ENCODE results near the gene ADGRG3.

ADGRG3 gene

GRCh38 chr16:57630931-57631845, 36.9 kb upstream of the ADGRG3 start:
- no peak for DNase-seq

DNA sequence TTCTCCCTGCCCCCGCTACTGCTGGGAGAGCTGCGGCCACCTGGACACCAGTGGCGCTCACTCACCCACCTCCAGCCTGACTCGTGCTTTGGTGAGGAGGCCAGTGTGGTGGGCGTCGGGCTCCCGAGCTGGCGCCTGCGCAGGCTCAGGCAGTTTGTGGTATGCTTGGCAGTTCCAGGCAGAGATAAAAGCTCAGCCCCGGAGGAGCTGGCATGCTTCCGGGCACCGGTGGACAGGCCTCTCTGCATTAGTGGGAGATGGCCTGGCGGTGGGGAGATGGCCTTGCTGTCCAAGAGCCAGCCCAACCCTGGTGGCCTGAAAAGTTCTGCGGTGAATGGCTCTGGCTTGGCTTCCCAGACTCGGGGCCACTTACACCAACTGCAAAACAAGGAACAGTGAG, 35.5 kb upstream of the ADGRG3 start:
- DNase-seq = no peak

GRCh38 chr16:57633383-57634064, 34.6 kb upstream of the ADGRG3 start:
- no peak for DNase-seq

DNA sequence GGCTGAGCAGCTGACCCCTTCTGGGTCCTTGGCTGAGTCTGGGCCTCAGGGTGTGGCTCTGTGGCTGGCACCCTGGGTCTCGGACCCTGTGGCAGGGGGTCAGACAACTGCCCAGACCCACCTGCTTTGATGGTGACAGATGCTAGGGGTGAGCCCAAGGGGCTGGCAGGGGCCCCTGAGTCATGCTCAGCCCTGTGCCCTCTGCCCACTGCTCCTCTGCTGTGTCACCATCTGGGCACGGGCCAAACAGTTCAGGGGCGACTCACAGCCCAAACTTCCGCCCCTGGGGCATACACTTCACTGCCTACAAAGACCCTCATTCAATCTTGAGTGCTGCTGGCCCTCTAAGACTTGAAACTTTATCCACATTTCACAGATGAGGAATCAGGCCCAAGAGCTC, 33.9 kb upstream of the ADGRG3 start:
- DNase-seq = peak; percentile 81

GRCh38 chr16:57635266-57636097, 32.6 kb upstream of the ADGRG3 start:
- DNase-seq = no peak

DNA sequence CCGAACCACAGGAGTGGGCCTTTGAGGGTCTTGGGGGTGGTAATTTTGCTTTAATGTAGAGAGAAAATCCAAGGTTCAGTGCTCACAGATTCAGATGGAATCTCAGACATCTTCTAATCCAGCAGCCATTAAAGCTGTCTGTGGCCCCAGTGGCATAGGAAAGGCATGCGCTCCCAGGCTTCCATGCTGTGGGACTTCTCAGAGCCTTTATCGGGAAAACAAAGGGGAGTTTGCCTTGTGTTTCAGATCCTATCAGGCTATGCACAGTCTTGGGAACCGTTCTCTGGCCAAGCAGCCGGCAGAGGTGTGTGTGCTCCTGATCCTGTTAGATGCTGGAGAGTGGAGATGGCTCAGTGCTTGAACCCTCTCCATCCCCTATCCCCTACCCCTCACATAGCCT, 31.9 kb upstream of the ADGRG3 start:
- DNase-seq = no peak

DNA sequence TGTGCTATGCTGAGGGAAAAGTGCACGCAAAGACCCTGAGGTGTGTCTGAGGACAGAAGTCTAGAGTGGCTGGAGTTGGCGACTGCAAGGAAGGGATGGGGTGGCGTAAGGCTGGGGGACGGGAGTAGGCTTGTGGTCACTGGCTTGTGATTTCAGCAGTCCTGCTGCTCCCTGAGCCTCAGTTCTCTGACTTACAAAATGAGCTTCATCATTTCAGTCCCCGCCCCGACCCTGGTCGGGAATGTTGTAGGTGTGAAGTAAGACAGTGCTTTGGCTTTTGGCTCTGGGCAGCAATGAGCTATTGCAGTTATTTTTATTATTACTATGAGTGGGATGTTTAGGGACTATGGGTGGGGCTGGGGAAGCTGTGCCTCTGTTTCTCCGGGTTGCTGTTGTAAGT, 31.1 kb upstream of the ADGRG3 start:
- no peak for DNase-seq

GRCh38 chr16:57637424-57637823, 30.7 kb upstream of the ADGRG3 start:
- DNase-seq = no peak

- no peak for DNase-seq
Measured at GRCh38 chr16:57637965-57638364, 30.1 kb upstream of the ADGRG3 start.

DNA sequence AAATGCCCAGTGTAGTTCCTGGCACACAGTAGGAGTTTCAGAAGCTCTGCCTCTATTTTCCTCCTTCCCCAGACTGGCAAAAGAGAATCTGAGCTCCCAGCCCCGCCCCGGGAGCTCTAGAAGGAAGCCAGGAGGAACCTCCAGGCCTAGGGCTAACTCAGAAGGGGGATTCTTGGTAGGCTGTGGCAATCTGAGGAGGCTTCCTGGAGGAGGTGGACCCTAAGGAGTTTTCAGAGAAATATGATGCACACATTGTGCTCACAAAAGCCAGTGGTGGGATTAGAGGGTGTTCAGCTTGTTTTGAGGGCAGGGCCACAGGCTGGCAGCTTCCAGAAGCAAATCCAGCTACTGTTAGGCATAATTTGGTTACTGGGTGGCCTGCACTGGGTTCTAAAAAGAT, 29.7 kb upstream of the ADGRG3 start:
- no peak for DNase-seq

GRCh38 chr16:57639172-57639887, 28.8 kb upstream of the ADGRG3 start:
- DNase-seq = no peak

- DNase-seq = no peak
Measured at GRCh38 chr16:57640185-57640584, 27.9 kb upstream of the ADGRG3 start.

- DNase-seq = no peak
Measured at GRCh38 chr16:57640612-57641011, 27.5 kb upstream of the ADGRG3 start.

GRCh38 chr16:57642160-57643135, 25.7 kb upstream of the ADGRG3 start:
- no peak for DNase-seq

GRCh38 chr16:57643147-57643874, 24.8 kb upstream of the ADGRG3 start:
- DNase-seq = peak; percentile 81

DNA sequence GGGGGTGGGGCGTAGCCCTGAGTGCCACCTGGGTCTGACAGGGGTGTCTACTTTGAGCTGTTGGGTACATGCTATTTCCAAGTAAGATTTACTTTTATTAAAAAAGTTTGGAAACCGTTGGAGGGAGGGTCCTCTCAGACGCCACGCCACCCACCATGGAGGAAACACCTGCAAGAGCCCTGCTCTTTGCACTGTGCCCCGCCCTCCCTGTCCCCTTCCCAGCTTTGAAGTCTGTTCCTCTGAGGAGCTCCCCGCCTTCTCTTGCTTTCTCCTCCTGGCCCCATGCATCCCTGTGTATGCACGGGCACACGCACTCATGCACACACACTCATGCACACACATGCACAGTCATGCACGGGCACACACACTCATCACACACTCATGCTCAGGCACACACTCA, 24.2 kb upstream of the ADGRG3 start:
- DNase-seq = no peak

- DNase-seq = no peak
Measured at GRCh38 chr16:57644383-57645014, 23.6 kb upstream of the ADGRG3 start.

DNA sequence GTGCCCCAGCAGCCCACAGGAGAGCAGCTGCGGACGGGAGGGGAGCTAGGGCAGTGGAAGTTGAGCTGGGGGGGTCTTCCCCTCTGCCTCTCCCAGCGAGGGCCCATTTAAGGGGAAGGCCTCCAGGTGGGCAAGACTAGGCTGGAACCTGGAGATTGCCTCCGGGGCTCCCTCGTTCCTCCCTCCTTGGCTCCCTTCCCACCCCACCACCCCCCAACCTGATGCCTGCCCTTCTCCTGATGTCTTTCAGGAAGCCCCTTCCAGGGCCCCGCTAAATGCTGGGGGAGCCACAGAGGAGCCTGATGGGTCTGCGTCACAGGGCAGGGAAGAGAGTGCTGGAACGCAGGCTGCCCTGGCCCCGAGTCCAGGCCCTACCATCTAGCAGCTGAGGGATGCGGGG, 22.9 kb upstream of the ADGRG3 start:
- no peak for DNase-seq

GRCh38 chr16:57645691-57646387, 22.3 kb upstream of the ADGRG3 start:
- peak; percentile 65 for DNase-seq

All from EL (cell line).